ENCODE measurements around the gene RCBTB1. TPM values are rescaled to one million over a fixed set of nuclear protein-coding genes. Genes with fewer than 3 reads are reported as not detected.
"Not testable (repeated sequence)": the region's sequence is repeated elsewhere in the genome, so short reads cannot be mapped to it uniquely, and the experiment has no call there.

The RCBTB1 gene
- total RNA-seq, 1 donor from 2014 or later = 14.9 TPM

DNA sequence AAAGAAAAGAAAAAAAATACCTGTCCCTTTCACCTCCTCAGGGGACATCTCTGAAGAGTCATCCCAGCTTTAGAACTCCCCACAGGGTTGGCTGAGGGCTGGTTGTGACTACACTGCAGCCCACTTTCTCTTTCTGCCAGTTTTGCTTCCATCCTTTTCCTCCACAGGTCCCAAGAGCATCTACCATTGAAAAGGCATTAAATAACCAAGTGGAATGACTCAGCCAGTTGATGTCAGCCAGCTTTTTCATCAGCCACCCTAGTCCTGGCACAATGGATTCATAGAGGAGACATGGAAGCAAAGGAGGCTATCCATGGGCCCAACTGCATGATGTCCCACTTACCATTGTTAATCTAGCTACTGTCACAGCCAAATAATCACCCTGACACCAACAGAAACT lies 9.2 kb upstream of the RCBTB1 start:
- H3K4me3 Mint-ChIP-seq = no peak overlapping the region

DNA sequence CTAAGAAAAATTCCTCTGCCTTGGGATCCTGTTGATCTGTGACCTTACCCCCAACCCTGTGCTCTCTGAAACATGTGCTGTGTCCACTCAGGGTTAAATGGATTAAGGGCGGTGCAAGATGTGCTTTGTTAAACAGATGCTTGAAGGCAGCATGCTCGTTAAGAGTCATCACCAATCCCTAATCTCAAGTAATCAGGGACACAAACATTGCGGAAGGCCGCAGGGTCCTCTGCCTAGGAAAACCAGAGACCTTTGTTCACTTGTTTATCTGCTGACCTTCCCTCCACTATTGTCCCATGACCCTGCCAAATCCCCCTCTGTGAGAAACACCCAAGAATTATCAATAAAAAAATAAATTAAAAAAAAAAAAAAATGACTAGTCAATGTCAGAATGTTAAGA lies 8.5 kb upstream of the RCBTB1 start:
- H3K4me3 Mint-ChIP-seq; H3K9me3 Mint-ChIP-seq; H3K27ac Mint-ChIP-seq; H3K36me3 Mint-ChIP-seq (ENCODE audit: low read depth); intact Hi-C loops (cut with micrococcal nuclease); DNase-seq (ENCODE audit: low spot score); H3K27me3 Mint-ChIP-seq (ENCODE audit: insufficient read depth); H3K4me1 Mint-ChIP-seq (ENCODE audit: low read depth): not testable (repeated sequence)

More for the DNA sequence above, 9.2 kb upstream of the RCBTB1 start:
- Mint-ChIP-seq H3K9me3 (no peaks in the 10 kb centered on the region), H3K4me1 (ENCODE audit: low read depth) (no peaks in the 10 kb centered on the region), H3K27me3 (ENCODE audit: insufficient read depth) (peaks cover 10% of the 10 kb centered on the region), H3K36me3 (ENCODE audit: low read depth) (no peaks in the 10 kb centered on the region), H3K27ac (no peak overlapping the region)
- intact Hi-C loops (cut with micrococcal nuclease) = no loop called here
- DNase-seq (ENCODE audit: low spot score) = no peak

DNA sequence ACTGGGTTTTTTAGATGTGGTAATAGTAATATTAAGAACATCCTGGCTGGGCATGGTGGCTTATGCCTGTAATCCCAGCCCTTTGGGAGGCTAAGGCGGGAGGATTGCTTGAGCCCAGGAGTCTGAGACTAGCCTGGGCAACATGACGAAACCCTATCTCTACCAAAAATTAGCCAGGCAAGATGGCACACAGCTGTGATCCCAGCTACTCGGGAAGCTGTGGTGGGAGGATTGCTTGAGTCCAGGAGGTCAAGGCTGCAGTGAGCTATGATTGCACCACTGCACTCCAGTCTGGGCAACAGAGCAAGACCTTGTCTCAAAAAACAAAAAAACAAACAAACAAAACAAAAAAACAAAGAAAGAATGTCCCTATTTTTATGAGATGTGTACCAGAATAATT lies 5.4 kb upstream of the RCBTB1 start:
- H3K27ac Mint-ChIP-seq; H3K4me1 Mint-ChIP-seq (ENCODE audit: low read depth); H3K4me3 Mint-ChIP-seq; intact Hi-C loops (cut with micrococcal nuclease); H3K27me3 Mint-ChIP-seq (ENCODE audit: insufficient read depth); H3K36me3 Mint-ChIP-seq (ENCODE audit: low read depth); H3K9me3 Mint-ChIP-seq; DNase-seq (ENCODE audit: low spot score): not testable (repeated sequence)

DNA sequence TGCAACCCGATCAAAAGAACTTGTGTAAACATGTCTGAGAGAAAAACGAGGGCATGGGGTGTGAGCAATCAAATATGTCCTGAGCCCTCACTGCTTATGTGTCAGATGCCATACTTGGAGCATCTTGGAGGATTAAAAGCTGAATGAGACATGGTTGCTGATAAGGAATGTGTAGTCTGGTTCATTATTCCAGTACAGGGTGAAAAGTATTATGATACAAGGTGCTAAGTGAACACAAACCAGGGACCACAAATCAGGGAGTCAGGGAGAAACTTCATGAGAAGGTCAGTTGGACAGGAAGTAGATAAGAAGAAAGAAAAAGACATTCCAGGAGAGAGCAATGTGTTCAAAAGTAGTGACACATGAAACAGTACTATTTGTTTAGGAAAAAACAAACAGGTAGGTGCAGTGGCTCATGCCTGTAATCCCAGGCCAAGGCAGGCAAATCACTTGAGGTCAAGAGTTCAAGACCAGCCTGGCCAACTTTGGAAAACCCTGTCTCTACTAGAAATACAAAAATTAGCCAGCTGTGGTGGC lies 2.0 kb upstream of the RCBTB1 start:
- Mint-ChIP-seq H3K27me3 (ENCODE audit: insufficient read depth) (peaks cover 9% of the 10 kb centered on the region), H3K4me1 (ENCODE audit: low read depth) (peaks cover 11% of the 10 kb centered on the region), H3K36me3 (ENCODE audit: low read depth) (no peaks in the 10 kb centered on the region), H3K4me3 (no peak overlapping the region), H3K9me3 (no peaks in the 10 kb centered on the region), H3K27ac (no peak overlapping the region)
- DNase-seq (ENCODE audit: low spot score) = no peak
- intact Hi-C loops (cut with micrococcal nuclease) = loop anchor here (2.0 to 5.0 kb wide), 5 partner anchors 105 to 495 kb away; partner anchors contain the start of genes CDADC1, EBPL, KPNA3 and SPRYD7

DNA sequence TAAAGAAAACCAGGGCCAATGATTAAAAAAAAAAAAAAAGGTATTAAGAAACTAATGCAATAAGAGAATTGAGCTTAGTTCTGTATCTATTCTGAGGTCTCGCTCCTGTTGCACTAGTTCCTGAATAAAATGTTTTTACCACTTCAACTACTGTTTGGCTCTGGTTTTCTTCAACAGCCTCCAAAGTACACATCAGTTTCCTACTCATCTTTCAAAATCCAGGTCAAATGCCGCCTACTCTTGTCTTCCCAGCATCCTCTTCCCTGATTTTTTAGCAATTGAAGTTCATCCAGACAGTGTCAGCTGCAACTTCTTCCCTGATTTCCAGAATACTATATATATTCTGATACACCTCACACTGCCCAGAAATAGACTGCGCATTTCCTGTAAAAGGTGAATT lies 1.4 kb upstream of the RCBTB1 start:
- peaks cover 7% of the 10 kb centered on the region for H3K27me3 Mint-ChIP-seq (ENCODE audit: insufficient read depth)
- peaks cover 2% of the 10 kb centered on the region for H3K36me3 Mint-ChIP-seq (ENCODE audit: low read depth)
- peak overlapping the region; percentile 81 for H3K4me3 Mint-ChIP-seq
- H3K4me1 Mint-ChIP-seq (ENCODE audit: low read depth) = peaks cover 11% of the 10 kb centered on the region
- intact Hi-C loops (cut with micrococcal nuclease) = loop anchor here (1.0 to 5.0 kb wide), 6 partner anchors 91 to 496 kb away; partner anchors contain the start of genes CDADC1, EBPL, KPNA3 and PHF11
- no peaks in the 10 kb centered on the region for H3K9me3 Mint-ChIP-seq
- DNase-seq (ENCODE audit: low spot score) = no peak
- H3K27ac Mint-ChIP-seq = no peak overlapping the region

DNA sequence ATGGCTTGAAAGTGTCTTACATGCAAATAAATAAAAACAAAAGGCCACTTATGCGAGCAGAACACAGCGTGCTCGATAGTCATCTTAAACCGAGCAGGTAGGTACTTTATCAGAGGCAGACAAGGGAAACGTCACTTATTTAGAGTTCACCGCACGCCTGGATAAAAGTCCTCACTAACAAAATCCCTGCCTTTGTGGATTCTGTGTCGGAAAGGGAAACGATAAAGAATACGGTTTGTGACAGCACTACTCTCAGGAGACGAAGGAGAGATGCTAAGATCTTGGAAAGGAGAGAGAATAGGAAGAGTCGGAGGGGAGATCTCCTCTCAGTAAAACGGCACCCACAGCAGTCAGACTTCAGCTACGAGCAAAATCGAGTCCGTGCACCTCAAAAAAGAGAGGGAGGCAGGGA lies 581 bp downstream of the RCBTB1 start:
- DNase-seq (ENCODE audit: low spot score) = no peak
- Mint-ChIP-seq H3K9me3 (no peaks in the 10 kb centered on the region), H3K36me3 (ENCODE audit: low read depth) (peaks cover 10% of the 10 kb centered on the region), H3K27ac (peak overlapping the region; percentile 93), H3K27me3 (ENCODE audit: insufficient read depth) (no peaks in the 10 kb centered on the region), H3K4me1 (ENCODE audit: low read depth) (peaks cover 20% of the 10 kb centered on the region), H3K4me3 (peak overlapping the region; percentile 90)
- intact Hi-C loops (cut with micrococcal nuclease) = loop anchor here (1.0 to 5.0 kb wide), 8 partner anchors 8 to 498 kb away; partner anchors contain the start of genes CAB39L, CDADC1, EBPL and SETDB2

DNA sequence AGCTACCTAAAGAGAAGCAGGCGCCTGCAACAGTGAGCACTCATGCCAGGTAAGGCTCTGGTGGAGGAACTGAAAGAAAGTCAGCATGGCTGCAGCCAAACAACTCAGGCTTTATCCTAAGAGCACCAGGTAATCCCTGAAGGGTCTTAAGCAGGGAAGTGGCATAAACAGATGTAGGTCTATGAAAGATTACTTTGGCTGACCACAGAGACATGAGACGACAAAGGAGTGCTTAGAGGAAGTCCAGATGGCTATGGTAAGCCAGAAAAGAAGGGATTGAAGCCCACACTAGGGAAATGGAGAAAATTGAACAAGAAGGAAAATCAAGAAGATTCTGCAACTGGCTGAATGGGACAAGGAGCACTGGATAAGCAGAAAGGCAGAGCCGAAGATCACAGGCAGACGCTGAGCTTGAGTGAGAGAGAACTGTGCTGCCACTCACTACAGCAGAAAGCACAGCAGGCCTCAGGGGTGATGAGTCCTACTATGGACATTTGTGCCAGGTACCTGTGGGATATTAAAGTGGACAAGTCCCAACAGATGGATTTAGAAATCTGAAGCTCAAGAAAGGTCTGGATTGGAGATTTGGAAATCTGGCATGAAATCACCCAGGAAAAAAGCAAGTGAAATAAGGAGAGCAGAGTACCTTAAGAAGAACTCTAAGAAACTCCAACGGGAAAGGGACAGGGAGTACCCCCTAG lies 4.2 kb downstream of the RCBTB1 start:
- no peak for DNase-seq (ENCODE audit: low spot score)
- H3K4me3 Mint-ChIP-seq = no peak overlapping the region
- intact Hi-C loops (cut with micrococcal nuclease) = no loop called here
- H3K4me1 Mint-ChIP-seq (ENCODE audit: low read depth) = peaks cover 20% of the 10 kb centered on the region
- no peaks in the 10 kb centered on the region for H3K27me3 Mint-ChIP-seq (ENCODE audit: insufficient read depth)
- H3K27ac Mint-ChIP-seq = no peak overlapping the region
- peaks cover 12% of the 10 kb centered on the region for H3K36me3 Mint-ChIP-seq (ENCODE audit: low read depth)
- H3K9me3 Mint-ChIP-seq = no peaks in the 10 kb centered on the region

DNA sequence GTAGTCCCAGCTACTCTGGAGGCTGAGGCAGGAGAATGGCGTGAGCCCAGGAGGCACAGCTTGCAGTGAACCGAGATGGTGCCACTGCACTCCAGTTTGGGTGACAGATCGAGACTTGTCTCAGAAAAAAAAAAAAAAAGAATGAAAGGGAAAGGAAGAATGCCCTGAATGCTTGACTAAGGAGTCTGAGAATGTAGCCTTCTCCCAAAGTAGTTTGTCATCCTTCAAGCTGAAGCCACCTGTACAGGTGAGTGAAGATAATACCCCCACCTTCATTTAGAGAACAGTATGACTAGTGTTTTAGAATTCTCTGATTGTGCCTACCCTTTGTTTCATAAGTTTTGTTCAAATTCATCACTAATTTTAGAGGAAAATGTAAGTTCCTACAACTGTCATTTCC lies 5.9 kb downstream of the RCBTB1 start:
- peaks cover 17% of the 10 kb centered on the region for H3K4me1 Mint-ChIP-seq (ENCODE audit: low read depth)
- intact Hi-C loops (cut with micrococcal nuclease) = no loop called here
- H3K27me3 Mint-ChIP-seq (ENCODE audit: insufficient read depth) = no peaks in the 10 kb centered on the region
- no peak overlapping the region for H3K27ac Mint-ChIP-seq
- no peaks in the 10 kb centered on the region for H3K9me3 Mint-ChIP-seq
- DNase-seq (ENCODE audit: low spot score) = no peak
- H3K4me3 Mint-ChIP-seq = no peak overlapping the region
- H3K36me3 Mint-ChIP-seq (ENCODE audit: low read depth) = peaks cover 15% of the 10 kb centered on the region

DNA sequence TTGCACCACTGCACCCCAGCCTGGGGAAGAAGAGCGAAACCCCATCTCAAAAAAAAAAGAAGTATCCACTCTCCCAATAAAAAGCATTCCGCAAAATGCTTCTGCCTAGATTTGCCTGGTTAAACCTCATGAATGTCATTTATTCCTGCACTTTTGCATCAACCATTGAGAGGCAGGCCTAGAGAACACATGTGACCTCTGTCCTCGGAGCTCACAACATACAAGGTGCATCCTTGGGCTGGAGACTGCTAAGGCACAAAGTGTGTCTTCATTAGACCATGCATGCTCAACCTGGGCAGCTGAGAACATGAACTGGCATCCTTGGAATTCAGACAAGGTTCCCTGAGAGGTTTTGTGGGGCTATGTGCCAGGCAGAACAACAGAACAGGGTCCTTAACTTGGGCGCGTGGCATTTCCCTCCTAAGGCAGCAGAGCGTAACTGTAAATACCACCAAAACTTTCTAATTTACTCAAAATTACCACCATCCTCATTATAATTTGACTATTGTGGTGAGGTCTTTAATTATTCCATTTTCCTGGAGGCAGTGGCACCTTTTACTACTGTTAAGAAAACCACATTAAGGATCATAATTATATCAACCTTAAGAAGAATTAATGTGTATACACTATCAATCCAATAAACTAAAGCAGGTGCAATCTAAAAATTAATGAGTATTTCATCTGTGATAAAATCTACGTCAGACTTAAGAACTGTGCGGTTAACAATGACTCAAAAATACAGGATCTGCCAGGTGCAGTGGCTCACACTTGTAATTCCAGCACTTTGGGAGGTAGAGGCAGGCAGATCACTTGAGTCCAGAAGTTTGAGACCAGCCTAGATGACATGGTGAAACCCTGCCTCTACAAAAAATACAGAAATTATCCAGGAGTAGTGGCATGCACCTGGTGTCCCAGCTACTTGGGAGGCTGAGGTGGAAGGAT lies 13.8 kb downstream of the RCBTB1 start:
- no peaks in the 10 kb centered on the region for H3K9me3 Mint-ChIP-seq
- intact Hi-C loops (cut with micrococcal nuclease) = no loop called here
- H3K27ac Mint-ChIP-seq = no peak overlapping the region
- H3K4me3 Mint-ChIP-seq = no peak overlapping the region
- H3K36me3 Mint-ChIP-seq (ENCODE audit: low read depth) = peaks cover 11% of the 10 kb centered on the region
- H3K27me3 Mint-ChIP-seq (ENCODE audit: insufficient read depth) = no peaks in the 10 kb centered on the region
- peaks cover 14% of the 10 kb centered on the region for H3K4me1 Mint-ChIP-seq (ENCODE audit: low read depth)
- no peak for DNase-seq (ENCODE audit: low spot score)

DNA sequence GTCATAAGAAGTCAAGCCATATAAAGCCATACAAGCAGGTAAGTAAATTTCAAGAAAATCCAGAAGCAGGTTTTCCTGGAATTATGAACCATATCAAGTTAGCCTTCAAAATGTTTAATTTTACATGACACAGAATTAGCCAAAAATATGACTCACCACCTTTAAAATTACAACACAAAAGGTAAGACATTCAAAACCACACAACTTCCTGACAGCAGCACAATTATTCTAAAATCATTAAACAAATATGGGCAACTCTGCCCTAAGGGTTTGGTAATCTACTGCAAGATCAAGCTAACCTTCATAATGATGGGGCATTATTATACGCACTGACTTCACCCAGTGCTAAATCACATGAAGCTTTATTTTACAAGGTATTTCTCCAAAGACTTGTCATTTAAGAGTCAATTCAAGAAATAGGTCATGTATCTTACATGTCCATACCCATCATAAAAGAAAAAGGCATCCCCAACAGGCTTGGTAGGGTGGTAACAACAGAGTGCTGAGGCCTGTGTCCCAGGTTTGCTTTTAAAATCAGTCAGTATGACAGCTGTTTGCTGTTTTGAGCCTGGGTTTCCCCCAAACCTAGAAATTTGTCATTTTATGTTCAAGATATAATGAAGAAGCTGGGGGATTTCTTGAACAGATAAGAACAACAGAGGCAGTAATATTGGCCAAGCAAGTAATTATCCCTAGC lies 15.2 kb downstream of the RCBTB1 start:
- intact Hi-C loops (cut with micrococcal nuclease) = no loop called here
- H3K27ac Mint-ChIP-seq = peak overlapping the region; percentile 62
- H3K9me3 Mint-ChIP-seq = no peaks in the 10 kb centered on the region
- H3K4me3 Mint-ChIP-seq = no peak overlapping the region
- H3K4me1 Mint-ChIP-seq (ENCODE audit: low read depth) = peaks cover 14% of the 10 kb centered on the region
- no peak for DNase-seq (ENCODE audit: low spot score)
- no peaks in the 10 kb centered on the region for H3K27me3 Mint-ChIP-seq (ENCODE audit: insufficient read depth)
- peaks cover 11% of the 10 kb centered on the region for H3K36me3 Mint-ChIP-seq (ENCODE audit: low read depth)

DNA sequence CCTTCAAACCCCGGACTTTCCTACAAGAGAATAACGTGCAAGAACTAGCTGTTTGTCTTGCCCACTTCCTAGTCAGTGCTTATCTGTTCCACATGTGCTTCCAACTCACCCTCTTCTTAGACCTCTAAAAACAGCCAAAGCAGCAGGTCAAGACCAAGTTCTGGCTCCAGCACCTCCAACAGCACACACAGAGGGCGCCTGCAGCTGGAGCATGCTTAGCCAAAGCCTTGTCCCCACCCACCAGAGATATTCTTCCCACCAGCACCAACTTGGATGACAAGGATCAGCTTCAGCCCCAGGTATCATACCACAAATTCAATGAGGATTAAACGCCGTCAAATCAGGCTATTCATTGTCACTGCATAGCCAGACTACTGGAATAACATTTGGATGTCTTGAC lies 17.9 kb downstream of the RCBTB1 start:
- H3K4me3 Mint-ChIP-seq = no peak overlapping the region
- no peak overlapping the region for H3K27ac Mint-ChIP-seq
- H3K4me1 Mint-ChIP-seq (ENCODE audit: low read depth) = peaks cover 14% of the 10 kb centered on the region
- H3K9me3 Mint-ChIP-seq = no peaks in the 10 kb centered on the region
- intact Hi-C loops (cut with micrococcal nuclease) = no loop called here
- peaks cover 15% of the 10 kb centered on the region for H3K36me3 Mint-ChIP-seq (ENCODE audit: low read depth)
- no peaks in the 10 kb centered on the region for H3K27me3 Mint-ChIP-seq (ENCODE audit: insufficient read depth)
- no peak for DNase-seq (ENCODE audit: low spot score)

DNA sequence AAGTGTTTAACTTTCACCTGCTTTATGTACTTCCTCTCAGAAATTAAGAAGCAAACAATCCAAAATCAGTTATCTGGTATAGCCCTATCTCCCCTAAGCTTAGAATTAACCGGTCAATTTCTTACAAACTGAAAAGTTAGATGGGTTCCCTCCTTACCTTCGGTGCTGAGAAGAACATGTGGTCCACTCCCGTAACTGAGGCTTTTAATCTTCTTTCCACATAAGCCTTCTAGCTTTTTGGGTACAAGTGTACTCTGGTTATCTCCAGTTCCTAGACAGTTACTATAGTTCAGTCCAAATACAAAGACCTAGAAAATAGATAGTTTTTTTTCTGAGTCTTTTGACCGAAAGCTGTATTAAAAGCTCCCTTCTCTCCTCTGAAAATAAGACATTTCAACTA lies 18.9 kb downstream of the RCBTB1 start:
- H3K27ac Mint-ChIP-seq = no peak overlapping the region
- intact Hi-C loops (cut with micrococcal nuclease) = no loop called here
- no peaks in the 10 kb centered on the region for H3K27me3 Mint-ChIP-seq (ENCODE audit: insufficient read depth)
- no peak overlapping the region for H3K4me3 Mint-ChIP-seq
- peaks cover 14% of the 10 kb centered on the region for H3K4me1 Mint-ChIP-seq (ENCODE audit: low read depth)
- DNase-seq (ENCODE audit: low spot score) = no peak
- H3K36me3 Mint-ChIP-seq (ENCODE audit: low read depth) = peaks cover 16% of the 10 kb centered on the region
- no peaks in the 10 kb centered on the region for H3K9me3 Mint-ChIP-seq

All from activated T-helper 1 cell treated with anti-CD3 and anti-CD28 coated beads, Interleukin-12 subunit alpha, Interleukin-12 subunit beta, Interleukin-2, Interleukin-4 antibody, amounts not matched to agents 30 ng/mL and 10 ng/mL and 1 ng/mL, durations not matched to agents 14 hours and 24 hours and 36 hours (primary cell).